IMR-90 (cell line): Measurements from ENCODE around the gene METTL18. TPM values are rescaled to one million over a fixed set of nuclear protein-coding genes. Genes with fewer than 3 reads are reported as not detected.

ENCODE experiments used
- ATAC-seq: fragments of 200-7000 bp; cut with Tn5 transposase; 2 replicates; pipeline ENCODE4 v1.9.1; 2020; ENCODE audit warnings: low read depth, mild to moderate bottlenecking, moderate library complexity
- BruUV-seq: library from RNA; stranded (reverse); fragments of 400-500 nt; replicated peaks from 2 replicates; lab custom pipeline; 2021; lab: Mats Ljungman, UMichigan
- CTCF ChIA-PET: fragments of 300-600 bp; formaldehyde crosslinking; extraction: SDS; loops from one replicate; lab custom pipeline; 2021; ENCODE audit warnings: antibody characterized with exemption; lab: Yijun Ruan, JAX
- POLR2A ChIA-PET: fragments of 300-600 bp; sonication (Branson Sonifier 250); formaldehyde crosslinking; loops from one replicate; lab custom pipeline; 2022; ENCODE audit warnings: antibody characterized with exemption; ENCODE audit not compliant: unreplicated experiment; lab: Charles Lee
- DNase-seq: peaks from one replicate; pipeline ENCODE4 v3.0.0; 2013
- H2AFZ ChIP-seq: replicated peaks from 2 replicates; pipeline ENCODE3; 2013; ENCODE audit warnings: low read length, mild to moderate bottlenecking; ENCODE audit not compliant: poor library complexity
- H2AK5ac ChIP-seq: 2 replicates; pipeline ENCODE4 v1.6.1; 2013; ENCODE audit warnings: low read depth, low read length, inconsistent platforms
- H2AK9ac ChIP-seq: replicated peaks from 2 replicates; pipeline ENCODE3; 2013; ENCODE audit warnings: mild to moderate bottlenecking, low read depth, low read length, moderate library complexity; ENCODE audit not compliant: poor library complexity
- H2BK120ac ChIP-seq: 2 replicates; pipeline ENCODE4 v1.6.1; 2013; ENCODE audit warnings: low read depth, low read length, inconsistent platforms
- H2BK15ac ChIP-seq: 3 replicates; pipeline ENCODE4 v1.6.1; 2013; ENCODE audit warnings: low read depth, low read length, inconsistent platforms
- H2BK20ac ChIP-seq: 2 replicates; pipeline ENCODE4 v1.6.1; 2013; ENCODE audit warnings: low read depth, mild to moderate bottlenecking, inconsistent platforms, low read length, moderate library complexity
- H2BK5ac ChIP-seq: 2 replicates; pipeline ENCODE4 v1.6.1; 2013; ENCODE audit warnings: mild to moderate bottlenecking, low read depth, low read length, inconsistent platforms; ENCODE audit not compliant: poor library complexity, severe bottlenecking
- H3K14ac ChIP-seq: replicated peaks from 2 replicates; pipeline ENCODE4 v1.6.1; 2013; ENCODE audit warnings: low read depth, low read length, inconsistent platforms
- H3K18ac ChIP-seq: 2 replicates; pipeline ENCODE4 v1.6.1; 2013; ENCODE audit warnings: low read depth, low read length, control low read depth
- H3K23ac ChIP-seq: 2 replicates; pipeline ENCODE4 v1.6.1; 2013; ENCODE audit warnings: low read depth, low read length, inconsistent platforms
- H3K27ac ChIP-seq: 2 replicates; pipeline ENCODE4 v1.5.1; 2013; ENCODE audit warnings: mild to moderate bottlenecking, control low read depth, low read length; ENCODE audit not compliant: insufficient read depth
- H3K27me3 ChIP-seq: 2 replicates; pipeline ENCODE4 v1.6.1; 2013; ENCODE audit warnings: low read length; ENCODE audit not compliant: control insufficient read depth, insufficient read depth
- H3K36me3 ChIP-seq: 2 replicates; pipeline ENCODE4 v1.6.1; 2013; ENCODE audit warnings: low read length, mixed read lengths; ENCODE audit not compliant: control insufficient read depth, insufficient read depth
- H3K4ac ChIP-seq: 2 replicates; pipeline ENCODE4 v1.6.1; 2013; ENCODE audit warnings: low read depth, low read length, inconsistent platforms
- H3K4me1 ChIP-seq: 2 replicates; pipeline ENCODE4 v1.6.1; 2013; ENCODE audit warnings: low read length, mixed read lengths; ENCODE audit not compliant: control insufficient read depth, insufficient read depth
- H3K4me2 ChIP-seq: 2 replicates; pipeline ENCODE4 v1.6.1; 2013; ENCODE audit warnings: low read depth, mild to moderate bottlenecking, control low read depth, low read length, moderate library complexity
- H3K4me3 ChIP-seq: 2 replicates; pipeline ENCODE4 v1.5.1; 2013; ENCODE audit warnings: low read depth, mild to moderate bottlenecking, control low read depth, low read length, moderate library complexity; ENCODE audit not compliant: insufficient read depth
- H3K56ac ChIP-seq: 2 replicates; pipeline ENCODE4 v1.6.1; 2013; ENCODE audit warnings: low read length, inconsistent platforms; ENCODE audit not compliant: insufficient read depth; ENCODE audit errors: extremely low read depth
- H3K79me1 ChIP-seq, 2 experiments: 2 replicates each; pipeline ENCODE4 v1.6.1; 2013; ENCODE audit warnings: low read length in 2 of 2, inconsistent platforms in 1 of 2, low read depth in 1 of 2
- H3K9ac ChIP-seq: 2 replicates; pipeline ENCODE4 v1.6.1; 2013; ENCODE audit warnings: low read depth, low read length, control low read depth
- H3K9me1 ChIP-seq: 2 replicates; pipeline ENCODE4 v1.6.1; 2013; ENCODE audit warnings: low read length, inconsistent platforms; ENCODE audit not compliant: insufficient read depth
- H3K9me3 ChIP-seq: 2 replicates; pipeline ENCODE4 v1.6.1; 2013; ENCODE audit warnings: low read length; ENCODE audit not compliant: control insufficient read depth, insufficient read depth
- H4K20me1 ChIP-seq: 2 replicates; pipeline ENCODE4 v1.6.1; 2013; ENCODE audit warnings: low read length, inconsistent platforms; ENCODE audit not compliant: insufficient read depth
- H4K5ac ChIP-seq: 2 replicates; pipeline ENCODE4 v1.6.1; 2013; ENCODE audit warnings: mild to moderate bottlenecking, low read depth, low read length, control low read depth
- H4K8ac ChIP-seq, 2 experiments: 2 replicates each; pipeline ENCODE4 v1.6.1; 2013; ENCODE audit warnings: low read depth in 2 of 2, low read length in 2 of 2, control low read depth in 1 of 2, inconsistent platforms in 1 of 2
- H4K91ac ChIP-seq: 2 replicates; pipeline ENCODE4 v1.6.1; 2013; ENCODE audit warnings: low read depth, low read length, inconsistent platforms; ENCODE audit not compliant: insufficient read depth
- CEBPB ChIP-seq: IDR thresholded peaks from 2 replicates; pipeline ENCODE4 v1.6.1; 2012; ENCODE audit warnings: low read depth, low read length, improper control_type of control experiment
- MAZ ChIP-seq: IDR thresholded peaks from 2 replicates; pipeline ENCODE4 v1.6.1; 2012; ENCODE audit warnings: low read depth, mild to moderate bottlenecking, low read length, improper control_type of control experiment, moderate library complexity, borderline replicate concordance
- SMC3 ChIP-seq: fragments of 150-350 bp; IDR thresholded peaks from 2 replicates; pipeline ENCODE4 v1.6.1; 2016; ENCODE audit warnings: low read depth, mild to moderate bottlenecking, antibody characterized with exemption, low read length, moderate library complexity
- WGBS, 2 experiments: methylation state at CpG; one replicate each; pipeline versions ENCODE4 v1.1.5 to v1.1.7; 2013; ENCODE audit warnings: missing lambda C conversion rate in 2 of 2; ENCODE audit not compliant: insufficient read length in 1 of 2; ENCODE audit errors: extremely low coverage in 2 of 2; 5-methylcytosine and 5-hydroxymethylcytosine counted together
- dilution Hi-C: fragments of 300-500 bp; cut with HindIII; formaldehyde crosslinking; loops from one replicate; pipeline ENCODE4 v1.14.3; 2018; ENCODE audit warnings: low sequenced_read_pairs; ENCODE audit not compliant: unreplicated experiment
- in situ Hi-C: fragments of 300-500 bp; cut with MboI; formaldehyde crosslinking; loops from 3 replicates; pipeline ENCODE4 v1.14.3; 2019; ENCODE audit warnings: low sequenced_read_pairs, inconsistent platforms, mixed read lengths
- intact Hi-C: fragments of 100-400 bp; cut with micrococcal nuclease; formaldehyde crosslinking; loops from 2 replicates; pipeline ENCODE4 v1.10.0; 2022
- polyA plus RNA-seq, 3 experiments: library from polyadenylated mRNA; depleted of rRNA; stranded (reverse); fragments of >200 nt; gene quantifications; 2 replicates each; pipeline ENCODE4 v1.2.3, GENCODE V29; 2012; ENCODE audit warnings: low replicate concordance in 1 of 3
- total RNA-seq: library from RNA; depleted of rRNA; stranded (reverse); fragments of >200 nt; gene quantifications from 2 replicates; pipeline ENCODE4 v1.2.3, GENCODE V29; 2012

METTL18 gene
- total and polyA plus RNA-seq, 2 of the 4 experiments (the other 2 are of a cell fraction), result 2.9 to 3.4 TPM

DNA sequence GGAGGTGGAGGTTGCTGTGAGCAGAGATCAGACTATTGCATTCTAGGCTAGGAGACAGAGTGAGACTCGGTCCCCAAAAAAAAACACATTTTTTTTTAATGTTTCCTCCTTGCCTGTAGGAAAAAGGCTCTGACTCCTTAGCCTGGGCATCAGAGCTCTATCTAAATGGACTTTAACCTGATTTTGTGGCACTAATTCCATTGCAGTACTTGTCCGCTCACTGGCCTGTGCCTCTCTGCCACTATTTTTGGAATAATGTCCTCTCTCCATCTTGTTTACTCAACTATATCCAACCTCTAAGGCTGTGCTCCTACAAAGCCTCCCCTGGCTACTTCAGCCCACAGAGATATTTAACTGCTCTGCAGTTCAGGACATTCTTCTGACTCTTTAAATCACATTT, 26.5 kb downstream of the METTL18 start:
- BruUV-seq, result no TSS peak
- H3K18ac ChIP-seq, result no peak overlapping the region
- no peaks in the 10 kb centered on the region for H3K36me3 ChIP-seq
- no peaks in the 10 kb centered on the region for H3K9me3 ChIP-seq
- no peak overlapping the region for H3K14ac ChIP-seq
- DNase-seq, result no peak
- H2BK120ac ChIP-seq, result no peak overlapping the region
- H3K4ac ChIP-seq, result no peak overlapping the region
- H3K4me1 ChIP-seq, result no peaks in the 10 kb centered on the region
- WGBS, 2 experiments, result 75% methylated on average over 1 of the region's 2 CpGs; no CpG with 5 or more reads in 1 of the 2 experiments
- H3K4me2 ChIP-seq, result no peak overlapping the region
- H4K91ac ChIP-seq, result no peak overlapping the region
- in situ Hi-C loops, result no loop called here
- H3K79me1 ChIP-seq, result no peaks in the 10 kb centered on the region
- ChIA-PET CTCF (no interaction called here), POLR2A (no interaction called here)
- no peak for ATAC-seq
- no peak overlapping the region for H3K56ac ChIP-seq
- TF ChIP-seq MAZ, result no peak
- no peak for TF ChIP-seq CEBPB
- no peak for TF ChIP-seq SMC3
- no peak overlapping the region for H2BK5ac ChIP-seq
- no peak overlapping the region for H4K5ac ChIP-seq
- H3K23ac ChIP-seq, result no peak overlapping the region
- dilution Hi-C loops, result no loop called here
- intact Hi-C loops, result no loop called here
- no peak overlapping the region for H3K9ac ChIP-seq
- no peaks in the 10 kb centered on the region for H4K20me1 ChIP-seq
- no peak overlapping the region for H2AK5ac ChIP-seq
- H2AFZ ChIP-seq, result no peak overlapping the region
- no peak overlapping the region for H2BK20ac ChIP-seq
- H2AK9ac ChIP-seq, result no peak overlapping the region
- peaks cover 5% of the 10 kb centered on the region for H3K27me3 ChIP-seq
- H3K27ac ChIP-seq, result no peak overlapping the region
- H2BK15ac ChIP-seq, result no peak overlapping the region
- no peaks in the 10 kb centered on the region for H3K9me1 ChIP-seq
- H4K8ac ChIP-seq, result no peak overlapping the region
- H3K4me3 ChIP-seq, result no peak overlapping the region
